Brain pericyte (primary cell): ENCODE measurements around the gene PACRGL.
"Not testable (repeated sequence)": the region's sequence is repeated elsewhere in the genome, so short reads cannot be mapped to it uniquely, and the experiment has no call there.

Experiments used
- DNase-seq: peaks from one replicate; pipeline ENCODE4 v3.0.0-alpha.2; 2012; ENCODE audit warnings: low read depth, low spot score

Gene PACRGL

DNA sequence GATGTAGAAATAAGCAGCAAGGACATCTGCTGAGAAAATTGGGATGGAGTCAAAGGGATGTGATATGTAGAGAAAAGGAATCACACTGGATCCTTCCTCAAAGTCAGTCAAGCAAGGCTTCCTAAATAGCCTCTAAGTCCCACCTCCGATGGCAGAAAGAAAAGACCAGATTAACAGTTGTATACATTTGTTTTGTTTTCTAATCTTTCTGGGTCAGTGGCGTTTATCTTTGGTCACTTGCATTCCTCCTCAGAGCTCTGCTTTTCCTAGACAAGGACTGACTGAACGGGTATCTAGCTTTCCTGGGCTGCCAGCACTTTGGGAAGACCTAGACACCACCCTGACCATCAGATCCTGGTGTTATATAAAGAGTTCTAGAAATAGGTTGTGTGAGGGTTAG is 23.2 kb downstream of the PACRGL start:
- DNase-seq = no peak

- DNase-seq = no peak
Measured at GRCh38 chr4:20724915-20725314, 24.7 kb downstream of the PACRGL start.

DNA sequence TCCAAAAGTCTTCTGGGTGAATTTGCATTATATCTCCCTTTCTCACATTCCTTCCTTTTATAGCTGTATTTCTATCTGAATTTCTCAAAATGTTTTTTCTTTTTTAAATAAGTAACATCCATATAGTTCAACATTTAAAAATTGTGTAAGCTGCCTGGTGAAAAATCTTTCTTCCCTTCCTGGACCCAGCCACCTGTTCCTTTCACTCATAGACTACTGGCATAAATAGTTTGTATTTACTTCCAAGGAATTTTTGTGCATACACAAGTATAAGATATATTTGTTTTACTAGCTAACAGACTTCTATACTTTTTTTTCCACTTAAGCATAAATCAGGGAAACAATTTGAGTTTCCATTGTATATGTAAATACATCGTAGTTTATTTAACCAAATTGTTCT is 35.7 kb downstream of the PACRGL start:
- no peak for DNase-seq

- not testable (repeated sequence) for DNase-seq
Measured at GRCh38 chr4:20746000-20746399, 45.7 kb downstream of the PACRGL start.

DNA sequence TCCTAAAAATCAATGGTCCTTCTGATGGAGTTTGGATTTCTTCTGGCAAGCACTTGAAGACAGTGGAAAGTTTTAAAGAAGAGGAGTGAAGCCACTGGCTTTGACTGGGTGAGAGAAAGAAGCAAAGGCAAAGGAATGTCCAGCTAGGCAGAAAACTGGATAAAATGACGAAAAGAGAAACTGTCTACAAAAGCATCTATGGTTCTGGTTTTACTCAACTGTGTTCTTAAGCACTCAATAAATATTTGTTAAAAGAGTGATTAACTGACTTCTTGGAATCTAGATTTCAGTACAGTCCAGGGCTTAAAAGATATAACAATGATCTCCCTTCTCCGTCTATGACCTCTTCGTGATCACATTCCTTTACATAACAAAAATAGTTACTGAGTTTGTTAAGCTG is 52.4 kb downstream of the PACRGL start:
- DNase-seq = no peak

GRCh38 chr4:20754036-20754435 is 53.8 kb downstream of the PACRGL start:
- DNase-seq = no peak

DNA sequence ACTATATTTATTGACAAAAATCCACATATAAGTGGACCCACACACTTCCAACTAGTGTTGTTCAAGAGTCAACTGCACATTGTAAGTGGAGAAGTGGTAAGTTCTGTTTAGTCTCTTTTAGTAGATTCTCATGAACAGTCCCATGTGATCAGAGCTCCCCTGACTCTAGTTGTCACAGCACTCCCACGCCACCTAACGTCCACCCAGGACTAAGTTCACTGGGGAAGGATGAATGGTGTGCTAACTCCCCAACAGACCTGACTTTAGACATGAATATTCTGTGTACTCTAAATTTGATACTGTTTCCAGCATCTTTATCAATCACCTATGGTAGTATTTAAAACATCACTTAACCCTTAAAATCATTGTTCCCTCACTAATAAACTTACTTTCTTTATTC is 59.8 kb downstream of the PACRGL start:
- DNase-seq = no peak

DNA sequence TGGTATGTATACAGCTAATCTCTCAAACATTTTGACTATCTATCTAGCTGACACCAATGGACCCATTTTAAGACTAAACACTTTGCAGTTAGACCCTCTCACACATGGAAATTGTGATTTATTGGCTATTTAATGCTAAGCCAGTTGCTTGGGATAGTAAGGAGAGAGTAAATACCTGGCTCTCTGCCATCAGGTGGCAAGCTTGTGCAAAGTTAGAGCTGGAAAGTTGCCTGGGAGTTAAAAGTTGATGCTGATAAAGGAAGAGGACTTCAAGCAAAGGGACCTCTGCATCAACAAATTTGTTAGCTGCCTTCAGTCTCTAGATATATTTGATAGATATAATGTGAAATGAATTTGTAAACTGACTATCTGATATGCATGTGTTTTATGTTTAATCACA is 61.1 kb downstream of the PACRGL start:
- DNase-seq = no peak

- DNase-seq = no peak
Measured at GRCh38 chr4:20761826-20762225, 61.6 kb downstream of the PACRGL start.

DNA sequence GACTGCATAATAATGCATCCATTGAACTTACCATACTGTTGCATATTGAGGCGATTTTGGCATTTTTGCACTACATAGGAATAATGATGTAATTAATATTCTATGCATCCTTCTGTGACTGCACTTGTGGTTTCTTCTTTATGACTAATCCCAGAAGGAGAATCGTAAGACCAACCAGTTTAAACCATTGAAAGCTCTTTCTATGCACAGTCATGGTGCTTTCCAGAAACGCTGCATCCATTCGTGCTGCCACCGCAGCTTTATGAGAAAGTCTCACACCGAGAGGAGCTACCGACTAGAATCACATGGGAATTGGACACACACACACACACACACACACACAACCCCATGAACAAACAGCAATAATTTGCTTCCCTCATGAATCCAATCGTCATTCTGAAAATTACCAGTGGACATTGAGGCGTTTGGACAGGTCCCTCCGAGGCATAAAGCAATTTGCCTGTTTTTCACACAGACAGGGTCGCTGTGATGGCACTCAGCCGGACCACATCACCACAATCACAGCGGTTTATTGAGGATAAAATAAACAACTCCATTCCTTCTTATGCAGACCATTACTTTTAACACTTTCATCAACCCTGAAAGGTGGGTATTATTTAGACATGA is 64.2 kb downstream of the PACRGL start:
- no peak for DNase-seq

- peak; percentile 17 for DNase-seq
Measured at GRCh38 chr4:20773144-20773997, 73.1 kb downstream of the PACRGL start.

DNA sequence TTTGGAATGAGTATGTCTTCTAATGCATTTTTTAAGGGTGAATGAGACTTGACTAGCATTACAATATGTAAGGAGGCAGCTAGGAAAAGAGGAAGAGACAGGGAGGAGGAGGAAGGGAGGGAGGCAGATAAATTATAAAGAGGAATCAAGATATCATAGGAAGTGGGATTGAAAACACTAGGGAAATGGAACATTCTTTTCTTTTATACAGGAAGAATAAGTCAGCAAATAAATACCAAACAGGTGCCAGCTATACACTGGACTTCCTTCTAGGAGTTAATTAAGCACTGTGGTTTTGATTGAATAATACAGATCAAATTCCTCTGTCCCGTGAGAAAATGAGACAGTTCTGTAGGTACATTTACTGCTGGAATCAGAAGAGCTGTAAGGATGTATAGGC is 78.6 kb downstream of the PACRGL start:
- no peak for DNase-seq

- DNase-seq = not testable (repeated sequence)
Measured at GRCh38 chr4:20783134-20783533, 82.9 kb downstream of the PACRGL start.

DNA sequence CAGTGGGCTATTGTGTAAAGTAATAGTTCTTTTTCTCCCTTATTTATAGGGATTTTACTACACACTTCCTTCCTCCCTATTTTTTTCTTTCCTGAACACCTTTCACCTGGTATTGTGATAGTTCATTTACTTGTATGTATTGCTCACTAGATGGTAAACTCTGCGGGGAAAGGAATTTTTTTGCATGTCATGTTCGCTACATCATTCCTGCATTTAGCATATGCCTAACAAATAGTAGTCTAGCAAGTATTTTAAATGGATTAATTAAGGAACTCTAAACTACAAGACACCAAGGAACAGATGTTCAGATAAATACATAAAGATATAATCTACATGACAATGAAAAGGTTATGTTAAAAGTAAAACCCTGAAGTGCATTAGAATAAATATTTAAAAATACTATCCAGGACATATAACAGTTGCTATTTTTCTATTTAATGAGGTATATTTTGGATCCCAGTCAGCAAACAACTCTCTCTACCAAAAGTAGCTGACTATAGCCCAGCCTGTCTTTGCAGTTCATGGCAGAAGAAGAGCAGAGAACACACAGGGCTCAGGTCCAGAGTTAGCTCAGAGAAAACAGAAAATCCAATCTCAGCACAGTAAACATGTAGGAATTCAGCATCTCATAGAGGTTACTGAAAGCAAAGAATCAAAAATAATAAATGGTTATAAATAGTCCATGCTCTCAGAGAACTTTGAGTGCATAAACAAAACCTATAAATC is 87.8 kb downstream of the PACRGL start:
- no peak for DNase-seq
